Measurements from ENCODE around the gene SLC12A8. TPM values are rescaled to one million over a fixed set of nuclear protein-coding genes. Genes with fewer than 3 reads are reported as not detected.

SLC12A8 gene
- total and polyA plus RNA-seq, 2 experiments from 2014 or later, result 3.4 to 7.8 TPM

GRCh38 chr3:125142940-125143339 lies 69.6 kb downstream of the SLC12A8 start:
- in situ Hi-C loops (cut with MboI), result no loop called here
- 95 to 98% methylated on average over 6 of the region's 6 CpGs for WGBS, 2 experiments (ENCODE audit: low coverage in 1 of 2, low lambda C conversion rate in 2 of 2, missing lambda C conversion rate in 2 of 2)
- H3K27me3 ChIP-seq (replicated peaks; ENCODE audit: insufficient read depth), result no peaks in the 10 kb centered on the region

GRCh38 chr3:125142420-125142778 lies 70.1 kb downstream of the SLC12A8 start:
- no peaks in the 10 kb centered on the region for H3K9me2 ChIP-seq (ENCODE audit: insufficient read depth)
- H3K4me2 ChIP-seq (ENCODE audit: unreplicated experiment), result peak overlapping the region; percentile 62
- no peaks in the 10 kb centered on the region for H3K79me2 ChIP-seq (ENCODE audit: insufficient read depth)
- peaks cover 7% of the 10 kb centered on the region; the same call in 1 of the 2 replicates for H3F3A ChIP-seq (ENCODE audit: insufficient read depth)
- no peak overlapping the region for H3K27ac ChIP-seq
- 97 to 98% methylated on average over 11 to 12 of the region's 12 CpGs for WGBS, 2 experiments (ENCODE audit: low coverage in 1 of 2, low lambda C conversion rate in 2 of 2, missing lambda C conversion rate in 2 of 2)
- H3K27me3 ChIP-seq (replicated peaks; ENCODE audit: insufficient read depth), result no peaks in the 10 kb centered on the region
- no peaks in the 10 kb centered on the region for H4K20me1 ChIP-seq (ENCODE audit: insufficient read depth)
- peaks cover 50% of the 10 kb centered on the region for H3K4me1 ChIP-seq (ENCODE audit: insufficient read depth)
- H2AFZ ChIP-seq, result peak overlapping the region; percentile 88
- no peak overlapping the region for H3K4me3 ChIP-seq
- H3K9me3 ChIP-seq (ENCODE audit: low read depth), result no peaks in the 10 kb centered on the region
- no peak for DNase-seq
- TF ChIP-seq EZH2phosphoT487 (IDR thresholded peaks at IDR 0.05; ENCODE audit: insufficient read depth, low read depth) (no peak), EZH2 (IDR thresholded peaks at IDR 0.05; ENCODE audit: insufficient read depth, poor library complexity, severe bottlenecking) (no peak)
- in situ Hi-C loops (cut with MboI), result no loop called here
- H3K36me3 ChIP-seq (ENCODE audit: low read depth), result no peaks in the 10 kb centered on the region
- no peak overlapping the region for H3K9ac ChIP-seq

More at GRCh38 chr3:125142940-125143339, 69.6 kb downstream of the SLC12A8 start:
- H3K4me3 ChIP-seq, result no peak overlapping the region
- no peak for DNase-seq
- no peak overlapping the region for H3K27ac ChIP-seq
- H3K79me2 ChIP-seq (ENCODE audit: insufficient read depth), result no peaks in the 10 kb centered on the region
- H3K36me3 ChIP-seq (ENCODE audit: low read depth), result no peaks in the 10 kb centered on the region
- H3F3A ChIP-seq (ENCODE audit: insufficient read depth), result peaks cover 7% of the 10 kb centered on the region; the same call in 1 of the 2 replicates
- no peak overlapping the region for H3K4me2 ChIP-seq (ENCODE audit: unreplicated experiment)
- H3K4me1 ChIP-seq (ENCODE audit: insufficient read depth), result peaks cover 45% of the 10 kb centered on the region
- no peaks in the 10 kb centered on the region for H3K9me3 ChIP-seq (ENCODE audit: low read depth)
- H3K9ac ChIP-seq, result no peak overlapping the region
- no peaks in the 10 kb centered on the region for H4K20me1 ChIP-seq (ENCODE audit: insufficient read depth)
- H2AFZ ChIP-seq, result no peak overlapping the region
- TF ChIP-seq EZH2phosphoT487 (IDR thresholded peaks at IDR 0.05; ENCODE audit: insufficient read depth, low read depth), result no peak
- no peak for TF ChIP-seq EZH2 (IDR thresholded peaks at IDR 0.05; ENCODE audit: insufficient read depth, poor library complexity, severe bottlenecking)
- no peaks in the 10 kb centered on the region for H3K9me2 ChIP-seq (ENCODE audit: insufficient read depth)

- peaks cover 7% of the 10 kb centered on the region; the same call in 1 of the 2 replicates for H3F3A ChIP-seq (ENCODE audit: insufficient read depth)
- H3K79me2 ChIP-seq (ENCODE audit: insufficient read depth), result no peaks in the 10 kb centered on the region
- TF ChIP-seq EZH2phosphoT487 (IDR thresholded peaks at IDR 0.05; ENCODE audit: insufficient read depth, low read depth), result no peak
- no peak for TF ChIP-seq EZH2 (IDR thresholded peaks at IDR 0.05; ENCODE audit: insufficient read depth, poor library complexity, severe bottlenecking)
- H2AFZ ChIP-seq, result peak overlapping the region; percentile 88
- H4K20me1 ChIP-seq (ENCODE audit: insufficient read depth), result no peaks in the 10 kb centered on the region
- no peaks in the 10 kb centered on the region for H3K9me3 ChIP-seq (ENCODE audit: low read depth)
- H3K9ac ChIP-seq, result peak overlapping the region; percentile 63
- peaks cover 56% of the 10 kb centered on the region for H3K4me1 ChIP-seq (ENCODE audit: insufficient read depth)
- in situ Hi-C loops (cut with MboI), result no loop called here
- no peak overlapping the region for H3K27ac ChIP-seq
- no peaks in the 10 kb centered on the region for H3K27me3 ChIP-seq (replicated peaks; ENCODE audit: insufficient read depth)
- no peaks in the 10 kb centered on the region for H3K36me3 ChIP-seq (ENCODE audit: low read depth)
- H3K4me3 ChIP-seq, result peak overlapping the region; percentile 47
- H3K4me2 ChIP-seq (ENCODE audit: unreplicated experiment), result peak overlapping the region; percentile 62
- DNase-seq, result peak; percentile 69
- WGBS, 2 experiments (ENCODE audit: low coverage in 1 of 2, low lambda C conversion rate in 2 of 2, missing lambda C conversion rate in 2 of 2), result 8 to 10% methylated on average over 57 to 61 of the region's 61 CpGs
- no peaks in the 10 kb centered on the region for H3K9me2 ChIP-seq (ENCODE audit: insufficient read depth)
Observed at GRCh38 chr3:125141596-125142419, 70.7 kb downstream of the SLC12A8 start.

- Histone ChIP-seq H3K27ac (peak overlapping the region; percentile 82), H3K79me2 (ENCODE audit: insufficient read depth) (no peaks in the 10 kb centered on the region), H3K27me3 (replicated peaks; ENCODE audit: insufficient read depth) (no peaks in the 10 kb centered on the region), H3K9ac (peak overlapping the region; percentile 63), H3K9me3 (ENCODE audit: low read depth) (no peaks in the 10 kb centered on the region), H3K36me3 (ENCODE audit: low read depth) (no peaks in the 10 kb centered on the region), H4K20me1 (ENCODE audit: insufficient read depth) (no peaks in the 10 kb centered on the region), H3K4me3 (peak overlapping the region; percentile 47; the same call in 1 of the 2 replicates), H3K4me1 (ENCODE audit: insufficient read depth) (peaks cover 56% of the 10 kb centered on the region), H2AFZ (peak overlapping the region; percentile 88; the same call in 1 of the 2 replicates), H3K9me2 (ENCODE audit: insufficient read depth) (no peaks in the 10 kb centered on the region), H3F3A (ENCODE audit: insufficient read depth) (peaks cover 7% of the 10 kb centered on the region; the same call in 1 of the 2 replicates), H3K4me2 (ENCODE audit: unreplicated experiment) (peak overlapping the region; percentile 62)
- TF ChIP-seq EZH2phosphoT487 (IDR thresholded peaks at IDR 0.05; ENCODE audit: insufficient read depth, low read depth) (no peak), EZH2 (IDR thresholded peaks at IDR 0.05; ENCODE audit: insufficient read depth, poor library complexity, severe bottlenecking) (no peak)
- in situ Hi-C loops (cut with MboI), result no loop called here
- DNase-seq, result no peak
- WGBS, 2 experiments (ENCODE audit: low coverage in 1 of 2, low lambda C conversion rate in 2 of 2, missing lambda C conversion rate in 2 of 2), result 72 to 73% methylated on average over 19 of the region's 19 CpGs
Observed at GRCh38 chr3:125140818-125141595, 71.5 kb downstream of the SLC12A8 start.

All from GM23248 (cell line).